Adrenal gland (tissue), 12 donors: Measurements from ENCODE around the gene TSHR. TPM values are rescaled to one million over a fixed set of nuclear protein-coding genes. Genes with fewer than 3 reads are reported as not detected.

Experiments
- DNase-seq, 7 donors: peaks; one replicate each; pipeline ENCODE4 v3.0.0-alpha.2; 2019 to 2020
- H3K27ac ChIP-seq, 5 donors: fragments of 200-600 bp; sonication (generic) in 4 of 5; 1 replicate in 3 of 5; 2 replicates in 2 of 5; pipeline versions ENCODE4 v1.5.1 to v1.8.0; 2016 to 2020; ENCODE audit warnings: mild to moderate bottlenecking in 1 of 5
- H3K27me3 ChIP-seq: fragments of 200-600 bp; 2 replicates; pipeline ENCODE4 v1.8.0; 2021
- H3K36me3 ChIP-seq, 2 donors: fragments of 200-600 bp; replicated peaks in 1 of 2; 1 replicate in 1 of 2; 2 replicates in 1 of 2; pipeline versions ENCODE4 v1.5.1 to v1.8.0; 2018 to 2022
- H3K4me1 ChIP-seq, 2 donors: fragments of 200-600 bp; replicated peaks in 1 of 2; 1 replicate in 1 of 2; 2 replicates in 1 of 2; pipeline versions ENCODE4 v1.5.1 to v1.8.0; 2018 to 2021
- H3K4me3 ChIP-seq, 4 donors: fragments of 200-600 bp; sonication (generic) in 3 of 4; one replicate each; pipeline ENCODE4 v1.5.1; 2016 to 2018
- H3K9me3 ChIP-seq, 3 donors: fragments of 200-600 bp; sonication (generic) in 1 of 3; replicated peaks in 1 of 3; 1 replicate in 2 of 3; 2 replicates in 1 of 3; pipeline versions ENCODE4 v1.5.1 to v1.8.0; 2016 to 2021
- CTCF ChIP-seq, 6 experiments: fragments of 450-650 bp in 4 of 6; fragments of 200-600 bp in 2 of 6; sonication (generic) in 1 of 6; IDR thresholded peaks; 1 replicate in 5 of 6; 2 replicates in 1 of 6; pipeline versions ENCODE4 v1.5.1 to v1.8.0; 2016 to 2021; ENCODE audit warnings: antibody characterized with exemption in 6 of 6, mild to moderate bottlenecking in 2 of 6, moderate library complexity in 1 of 6
- POLR2A ChIP-seq, 2 donors: fragments of 450-650 bp; IDR thresholded peaks; one replicate each; pipeline ENCODE4 v1.6.1; 2017; ENCODE audit warnings: antibody characterized with exemption in 2 of 2, mild to moderate bottlenecking in 2 of 2, moderate library complexity in 1 of 2
- WGBS, 4 donors: extraction: QIAGEN DNeasy Blood & Tissue Kit in 2 of 4; methylation state at CpG; one replicate each; pipeline versions ENCODE4 v1.1.5 to v1.1.7; 2013 to 2017; 5-methylcytosine and 5-hydroxymethylcytosine counted together
- intact Hi-C, 2 donors: fragments of 100-400 bp; cut with DNase I; formaldehyde crosslinking; loops; one replicate each; pipeline versions ENCODE4 v1.14.1 to v1.15.0; 2022 to 2023
- polyA plus RNA-seq, 3 donors: library from polyadenylated mRNA; stranded (reverse); fragments of 200-250 nt in 2 of 3; fragments of 350-450 nt in 1 of 3; fragmentation: Illumina TruSeq in 1 of 3; extraction: RNeasy Lipid Tissue Mini Kit (QIAGEN cat#74804) in 1 of 3; gene quantifications; one replicate each; pipeline ENCODE4 v1.2.3, GENCODE V29; 2013 to 2014
- total RNA-seq, 9 donors: library from RNA; depleted of rRNA in 4 of 9; stranded (reverse); fragments of >200 nt in 4 of 9; fragments of 120-200 nt in 1 of 9; fragmentation: NEBNext Ultra II Directional in 1 of 9; extraction: Animal tissue kit (Norgen Biotek cat#: 25700) in 1 of 9; gene quantifications; one replicate each; pipeline versions ENCODE4 v1.1.0 to v1.2.4, GENCODE V29; 2013 to 2023
- donor health status: healthy with polysubstance abuse.
- donor health status: Bipolar disorder and iron deficiency.
- donor health status: DM: yes; HTN: yes; CAD: no.
- donor health status: DM: no; HTN: no; CAD: no.
- donor health status: DM: no; HTN: no; CAD: no.
- donor health status: DM: yes; HTN: yes; CAD: no.

The TSHR gene
- total and polyA plus RNA-seq, 12 donors: 0.06 to 5.8 (median 0.68) TPM

GRCh38 chr14:80927083-80927989, 28.1 kb upstream of the TSHR start:
- Histone ChIP-seq H3K9me3 (no peaks in the 10 kb centered on the region), H3K27me3 (no peaks in the 10 kb centered on the region), H3K4me3 (no peak overlapping the region), H3K27ac (no peak overlapping the region), H3K36me3 (no peaks in the 10 kb centered on the region), H3K4me1 (no peaks in the 10 kb centered on the region)
- TF ChIP-seq CTCF (IDR thresholded peaks at IDR 0.05) (no peak), POLR2A (IDR thresholded peaks at IDR 0.05) (no peak)
- 89 to 98% (median 91%) methylated on average over 5 to 8 of the region's 8 CpGs for WGBS, 4 donors
- no peak for DNase-seq
- intact Hi-C loops: no loop called here

- 91 to 95% (median 93%) methylated on average over 5 of the region's 5 CpGs for WGBS, 4 donors
Observed at GRCh38 chr14:80930095-80930494, 25.3 kb upstream of the TSHR start.

GRCh38 chr14:80930836-80931389, 24.5 kb upstream of the TSHR start:
- Histone ChIP-seq H3K4me1 (no peaks in the 10 kb centered on the region), H3K4me3 (no peak overlapping the region), H3K36me3 (no peaks in the 10 kb centered on the region), H3K27ac (no peak overlapping the region), H3K27me3 (no peaks in the 10 kb centered on the region), H3K9me3 (no peaks in the 10 kb centered on the region)
- no peak for TF ChIP-seq POLR2A (IDR thresholded peaks at IDR 0.05)
- no peak for TF ChIP-seq CTCF (IDR thresholded peaks at IDR 0.05)
- intact Hi-C loops: no loop called here
- 68 to 75% (median 74%) methylated on average over 8 of the region's 8 CpGs for WGBS, 4 donors
- no peak for DNase-seq

More at GRCh38 chr14:80930095-80930494, 25.3 kb upstream of the TSHR start:
- intact Hi-C loops: no loop called here
- no peak for DNase-seq
- Histone ChIP-seq H3K4me1 (no peaks in the 10 kb centered on the region), H3K36me3 (no peaks in the 10 kb centered on the region), H3K9me3 (no peaks in the 10 kb centered on the region), H3K27ac (no peak overlapping the region), H3K4me3 (no peak overlapping the region), H3K27me3 (no peaks in the 10 kb centered on the region)
- TF ChIP-seq CTCF (IDR thresholded peaks at IDR 0.05) (no peak), POLR2A (IDR thresholded peaks at IDR 0.05) (no peak)

GRCh38 chr14:80933282-80933681, 22.1 kb upstream of the TSHR start:
- Histone ChIP-seq H3K36me3 (no peaks in the 10 kb centered on the region), H3K27me3 (no peaks in the 10 kb centered on the region), H3K4me1 (no peaks in the 10 kb centered on the region), H3K9me3 (no peaks in the 10 kb centered on the region), H3K4me3 (no peak overlapping the region), H3K27ac (no peak overlapping the region)
- intact Hi-C loops: no loop called here
- no peak for DNase-seq
- no peak for TF ChIP-seq POLR2A (IDR thresholded peaks at IDR 0.05)
- TF ChIP-seq CTCF (IDR thresholded peaks at IDR 0.05): no peak
